ENCODE data around the gene GRIN2A.

GRIN2A gene

GRCh38 chr16:9775998-9776397 is 406.2 kb downstream of the GRIN2A start:
- in situ Hi-C loops (cut with HindIII; ENCODE audit: low pct_ligation_motif_present, low sequenced_read_pairs), result no loop called here
- DNase-seq, result no peak
- Histone ChIP-seq H3K36me3 (replicated peaks) (no peaks in the 10 kb centered on the region), H3K27ac (no peak overlapping the region), H3K27me3 (replicated peaks) (no peaks in the 10 kb centered on the region), H3K4me3 (ENCODE audit: low read depth, low read length) (no peak overlapping the region)
- TF ChIP-seq, protein P1, sequence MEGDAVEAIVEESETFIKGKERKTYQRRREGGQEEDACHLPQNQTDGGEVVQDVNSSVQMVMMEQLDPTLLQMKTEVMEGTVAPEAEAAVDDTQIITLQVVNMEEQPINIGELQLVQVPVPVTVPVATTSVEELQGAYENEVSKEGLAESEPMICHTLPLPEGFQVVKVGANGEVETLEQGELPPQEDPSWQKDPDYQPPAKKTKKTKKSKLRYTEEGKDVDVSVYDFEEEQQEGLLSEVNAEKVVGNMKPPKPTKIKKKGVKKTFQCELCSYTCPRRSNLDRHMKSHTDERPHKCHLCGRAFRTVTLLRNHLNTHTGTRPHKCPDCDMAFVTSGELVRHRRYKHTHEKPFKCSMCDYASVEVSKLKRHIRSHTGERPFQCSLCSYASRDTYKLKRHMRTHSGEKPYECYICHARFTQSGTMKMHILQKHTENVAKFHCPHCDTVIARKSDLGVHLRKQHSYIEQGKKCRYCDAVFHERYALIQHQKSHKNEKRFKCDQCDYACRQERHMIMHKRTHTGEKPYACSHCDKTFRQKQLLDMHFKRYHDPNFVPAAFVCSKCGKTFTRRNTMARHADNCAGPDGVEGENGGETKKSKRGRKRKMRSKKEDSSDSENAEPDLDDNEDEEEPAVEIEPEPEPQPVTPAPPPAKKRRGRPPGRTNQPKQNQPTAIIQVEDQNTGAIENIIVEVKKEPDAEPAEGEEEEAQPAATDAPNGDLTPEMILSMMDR (IDR thresholded peaks at IDR 0.05; ENCODE audit: low read depth, low read length, missing control alignments), result no peak

DNA sequence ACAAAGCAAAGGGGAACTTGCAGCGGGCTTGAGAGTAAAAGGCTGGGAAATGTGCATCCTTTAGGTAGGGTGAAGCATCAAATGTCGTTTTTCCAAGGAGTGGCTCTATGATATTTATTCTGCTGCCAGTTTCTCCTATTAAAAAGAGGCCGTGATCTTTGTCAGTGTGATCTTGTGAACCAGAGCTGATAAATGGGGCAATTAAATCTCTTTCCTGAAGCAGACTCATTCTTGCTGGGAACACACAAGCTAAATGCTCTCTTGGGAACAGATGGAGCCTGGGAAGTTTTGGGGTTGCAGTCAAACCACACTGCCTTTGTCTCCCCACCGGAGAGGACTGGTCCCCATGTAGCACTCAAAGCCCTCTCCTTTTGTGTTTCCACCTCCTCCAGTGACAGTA is 408.9 kb downstream of the GRIN2A start:
- Histone ChIP-seq H3K27ac (no peak overlapping the region), H3K4me3 (ENCODE audit: low read depth, low read length) (no peak overlapping the region), H3K36me3 (replicated peaks) (no peaks in the 10 kb centered on the region), H3K27me3 (replicated peaks) (no peaks in the 10 kb centered on the region)
- in situ Hi-C loops (cut with HindIII; ENCODE audit: low pct_ligation_motif_present, low sequenced_read_pairs), result no loop called here
- no peak for DNase-seq
- TF ChIP-seq, protein P1 (IDR thresholded peaks at IDR 0.05; ENCODE audit: low read depth, low read length, missing control alignments), result no peak

DNA sequence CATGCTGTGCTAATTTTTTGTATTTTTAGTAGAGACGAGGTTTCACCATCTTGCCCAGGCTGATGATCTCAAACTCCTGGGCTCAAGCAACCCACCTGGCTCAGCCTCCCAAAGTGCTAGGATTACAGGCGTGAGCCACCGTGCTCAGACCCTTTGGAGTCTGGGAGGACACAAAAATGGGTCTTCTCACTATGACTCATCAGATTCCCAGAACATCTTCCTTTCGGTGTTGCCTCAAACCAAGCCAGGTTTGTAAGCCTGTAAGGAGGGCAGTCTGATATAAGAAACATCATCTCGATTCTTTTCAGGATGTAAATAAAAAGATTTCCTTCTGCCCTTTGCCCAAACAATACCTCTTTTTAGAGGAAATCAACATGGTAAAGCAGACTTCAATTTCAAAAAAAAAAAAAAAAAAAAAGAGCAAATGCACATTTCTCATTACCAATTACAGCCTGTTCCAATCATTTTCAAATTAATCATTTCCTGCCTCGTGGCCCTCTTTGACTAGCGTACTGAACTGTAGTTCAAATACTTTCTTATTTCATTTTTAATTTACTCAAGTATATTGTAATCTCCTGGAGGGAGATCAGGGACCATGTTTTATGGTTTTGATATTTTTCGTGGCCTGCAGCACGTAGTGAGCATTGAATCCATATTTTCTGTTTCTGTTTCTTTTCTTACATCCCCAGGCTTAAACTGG is 409.6 kb downstream of the GRIN2A start:
- TF ChIP-seq, protein P1 (IDR thresholded peaks at IDR 0.05; ENCODE audit: low read depth, low read length, missing control alignments), result no peak
- in situ Hi-C loops (cut with HindIII; ENCODE audit: low pct_ligation_motif_present, low sequenced_read_pairs), result no loop called here
- Histone ChIP-seq H3K36me3 (replicated peaks) (no peaks in the 10 kb centered on the region), H3K27me3 (replicated peaks) (no peaks in the 10 kb centered on the region), H3K27ac (no peak overlapping the region), H3K4me3 (ENCODE audit: low read depth, low read length) (no peak overlapping the region)
- DNase-seq, result no peak

DNA sequence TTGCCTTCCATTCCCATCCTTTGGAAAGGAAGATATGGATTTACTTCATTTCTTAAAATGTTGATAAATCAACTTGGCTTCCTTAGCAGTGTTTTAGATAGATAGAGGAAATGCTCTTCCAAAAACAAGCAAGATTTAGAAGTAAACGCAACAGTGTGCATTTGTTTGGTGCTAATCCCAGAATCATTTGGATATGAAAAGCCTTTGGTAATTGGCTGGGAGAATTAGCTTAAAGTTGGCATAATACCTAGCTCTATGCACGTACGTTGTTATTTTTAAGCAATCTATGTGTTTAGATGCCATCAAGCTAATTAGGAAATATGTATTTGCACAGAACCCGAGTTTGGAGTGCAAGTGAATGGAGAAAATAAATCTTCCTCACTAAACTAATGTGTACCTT is 415.3 kb downstream of the GRIN2A start:
- in situ Hi-C loops (cut with HindIII; ENCODE audit: low pct_ligation_motif_present, low sequenced_read_pairs), result no loop called here
- Histone ChIP-seq H3K4me3 (ENCODE audit: low read depth, low read length) (no peak overlapping the region), H3K27ac (no peak overlapping the region), H3K36me3 (replicated peaks) (no peaks in the 10 kb centered on the region), H3K27me3 (replicated peaks) (no peaks in the 10 kb centered on the region)
- no peak for DNase-seq
- TF ChIP-seq, protein P1 (IDR thresholded peaks at IDR 0.05; ENCODE audit: low read depth, low read length, missing control alignments), result no peak

DNA sequence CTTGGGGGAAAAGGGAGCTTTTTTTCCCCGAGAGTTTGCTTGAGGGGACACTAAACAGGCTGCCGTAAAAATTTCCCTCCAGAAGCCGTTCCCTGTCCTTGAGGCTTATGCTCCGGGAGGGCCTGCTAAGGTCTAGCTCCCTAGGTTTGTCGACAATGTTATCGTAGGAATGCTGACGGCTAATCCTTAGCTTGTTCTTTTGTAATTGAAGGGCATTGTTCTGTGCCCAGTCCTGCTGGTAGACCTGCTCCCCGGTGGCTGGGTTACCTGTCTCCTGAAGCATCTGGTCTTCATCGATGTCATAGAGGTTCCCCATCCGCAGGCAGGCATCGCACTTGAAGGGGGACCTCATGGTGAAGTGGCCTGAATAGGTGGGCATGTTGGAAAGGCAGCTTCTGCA is 418.7 kb downstream of the GRIN2A start:
- in situ Hi-C loops (cut with HindIII; ENCODE audit: low pct_ligation_motif_present, low sequenced_read_pairs), result no loop called here
- Histone ChIP-seq H3K4me3 (ENCODE audit: low read depth, low read length) (no peak overlapping the region), H3K36me3 (replicated peaks) (no peaks in the 10 kb centered on the region), H3K27ac (no peak overlapping the region), H3K27me3 (replicated peaks) (no peaks in the 10 kb centered on the region)
- no peak for DNase-seq
- TF ChIP-seq, protein P1 (IDR thresholded peaks at IDR 0.05; ENCODE audit: low read depth, low read length, missing control alignments), result no peak

DNA sequence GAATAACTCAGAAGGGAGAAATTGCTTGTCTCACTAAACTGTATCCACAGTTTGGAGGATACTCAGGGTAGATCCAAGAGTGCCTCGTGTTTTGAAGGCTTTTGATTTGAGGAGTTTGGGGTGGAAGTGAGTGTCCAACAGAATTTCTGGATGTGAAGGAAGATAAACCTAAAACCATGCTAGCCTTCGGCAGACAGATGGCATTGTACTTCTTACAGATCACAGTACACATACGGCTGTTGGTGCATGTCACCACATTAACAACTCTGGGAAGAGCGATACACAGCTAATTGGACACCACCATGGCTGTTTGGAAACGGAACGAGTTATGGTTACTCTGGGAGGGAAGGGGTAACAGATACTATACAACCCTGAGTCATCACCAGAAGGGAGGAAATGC is 420.4 kb downstream of the GRIN2A start:
- H3K27me3 ChIP-seq (replicated peaks), result no peaks in the 10 kb centered on the region
- H3K4me3 ChIP-seq (ENCODE audit: low read depth, low read length), result no peak overlapping the region
- no peak for DNase-seq
- H3K27ac ChIP-seq, result no peak overlapping the region
- H3K36me3 ChIP-seq (replicated peaks), result no peaks in the 10 kb centered on the region
- in situ Hi-C loops (cut with HindIII; ENCODE audit: low pct_ligation_motif_present, low sequenced_read_pairs), result no loop called here
- TF ChIP-seq, protein P1 (IDR thresholded peaks at IDR 0.05; ENCODE audit: low read depth, low read length, missing control alignments), result no peak
